BLaER1 treated with 17β-estradiol and CSF1 and Interleukin-3, amounts not matched to agents 10 nM and 100 nM (cell line): ENCODE measurements around the gene RBM38.
"Not testable (repeated sequence)": the region's sequence is repeated elsewhere in the genome, so short reads cannot be mapped to it uniquely, and the experiment has no call there.

Source experiments
- H3K27ac ChIP-seq, 11 experiments: shearing (Covaris generic); formaldehyde crosslinking; 2 replicates each; pipeline ENCODE4 v1.8.1; 2022
- H3K27me3 ChIP-seq, 11 experiments: shearing (Covaris generic); formaldehyde crosslinking; 2 replicates each; pipeline ENCODE4 v1.8.1; 2022
- H3K36me3 ChIP-seq, 11 experiments: shearing (Covaris generic); formaldehyde crosslinking; 2 replicates each; pipeline ENCODE4 v1.8.1; 2022
- H3K4me1 ChIP-seq, 10 experiments: shearing (Covaris generic); formaldehyde crosslinking; 2 replicates each; pipeline ENCODE4 v1.8.1; 2022
- H3K4me2 ChIP-seq, 11 experiments: shearing (Covaris generic); formaldehyde crosslinking; 2 replicates each; pipeline ENCODE4 v1.8.1; 2022
- H3K4me3 ChIP-seq, 10 experiments: shearing (Covaris generic); formaldehyde crosslinking; 2 replicates each; pipeline ENCODE4 v1.8.1; 2022
- H3K9ac ChIP-seq, 11 experiments: shearing (Covaris generic); formaldehyde crosslinking; 2 replicates each; pipeline ENCODE4 v1.8.1; 2022
- H3K9me3 ChIP-seq, 11 experiments: shearing (Covaris generic); formaldehyde crosslinking; replicated peaks in 1 of 11; 2 replicates each; pipeline ENCODE4 v1.8.1; 2022
- H4K20me1 ChIP-seq, 11 experiments: shearing (Covaris generic); formaldehyde crosslinking; 2 replicates each; pipeline ENCODE4 v1.8.1; 2022
- Cebpa-rat ChIP-seq, 11 experiments: shearing (Covaris generic); IDR thresholded peaks; 2 replicates each; pipeline ENCODE4 v1.8.1; 2022

The RBM38 gene

GRCh38 chr20:57390604-57391438 lies at the start of gene RBM38:
Gene RBM38, plus strand, starts transcription at chr20:57391396. Its CDS starts 186 bp downstream, at chr20:57391582.
- no peaks in the 10 kb centered on the region for H3K27me3 ChIP-seq
- peaks cover 49 to 66% (median 60%) of the 10 kb centered on the region in 10 experiments for H3K4me1 ChIP-seq
- H4K20me1 ChIP-seq = peaks cover 36 to 46% (median 44%) of the 10 kb centered on the region in 11 experiments
- H3K9ac ChIP-seq = peak within 1 kb of the TSS; percentile 86 to 100 (median 98)
- H3K4me2 ChIP-seq = peak within 1 kb of the TSS; percentile 95 to 100 (median 99)
- peaks cover 27 to 43% (median 39%) of the 10 kb centered on the region in 11 experiments for H3K36me3 ChIP-seq
- H3K4me3 ChIP-seq = peak within 1 kb of the TSS; percentile 82 to 100 (median 95)
- no peak for TF ChIP-seq Cebpa-rat (IDR thresholded peaks at IDR 0.05)
- H3K9me3 ChIP-seq = peaks cover 0 to 11% (median 0%) of the 10 kb centered on the region in 11 experiments; a peak in 6 of 22 replicates
- peak within 1 kb of the TSS; percentile 81 to 99 (median 96) for H3K27ac ChIP-seq

DNA sequence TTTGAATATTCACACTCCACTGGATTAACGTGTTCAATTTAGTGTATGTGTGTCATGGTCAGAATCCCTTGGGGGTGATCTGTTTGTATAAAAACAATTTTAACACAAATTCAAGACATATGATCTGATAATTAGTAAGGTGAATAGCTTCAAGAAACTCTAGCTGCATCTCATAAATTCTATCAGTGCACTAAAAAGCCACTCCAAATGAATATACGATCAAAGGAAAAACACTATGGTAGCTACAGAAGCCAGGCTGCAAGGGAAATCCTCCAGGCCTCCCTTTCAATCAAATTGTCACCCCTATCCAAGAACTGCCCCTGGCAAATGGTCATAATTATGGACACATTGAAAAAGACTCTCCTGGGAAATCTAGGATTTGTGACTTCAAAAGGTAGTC lies 49.5 kb upstream of the RBM38 start:
- Histone ChIP-seq H3K4me2 (peak overlapping the region in 4 of 11 experiments; percentile 14 to 36 (median 22); a peak in 4 of 22 replicates), H3K9ac (no peak overlapping the region), H3K9me3 (no peaks in the 10 kb centered on the region), H3K4me1 (peaks cover 0 to 10% (median 4%) of the 10 kb centered on the region in 10 experiments; a peak in 8 of 20 replicates), H3K27me3 (no peaks in the 10 kb centered on the region), H3K36me3 (no peaks in the 10 kb centered on the region), H3K27ac (no peak overlapping the region), H4K20me1 (no peaks in the 10 kb centered on the region), H3K4me3 (no peak overlapping the region)
- TF ChIP-seq Cebpa-rat (IDR thresholded peaks at IDR 0.05) = no peak

DNA sequence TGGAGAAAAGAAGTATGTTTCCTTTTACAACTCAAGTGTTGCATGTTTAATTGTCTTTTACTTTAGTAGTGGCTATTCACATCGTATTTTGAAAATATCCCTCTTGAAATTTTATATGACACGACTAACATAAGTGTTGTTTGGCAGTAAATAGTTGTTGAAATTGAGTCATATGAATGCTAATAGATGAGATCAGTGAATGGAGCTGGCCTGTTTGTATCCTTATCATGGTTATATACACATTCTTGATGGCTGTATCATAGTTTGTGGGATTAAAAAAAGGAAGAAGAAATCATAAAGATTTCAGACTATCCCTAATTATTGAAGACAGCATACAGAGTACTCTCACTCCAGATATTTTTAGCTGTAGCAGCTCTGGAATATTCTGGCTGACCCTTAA lies 48.4 kb upstream of the RBM38 start:
- H3K27ac ChIP-seq = no peak overlapping the region
- H3K36me3 ChIP-seq = no peaks in the 10 kb centered on the region
- no peaks in the 10 kb centered on the region for H4K20me1 ChIP-seq
- no peaks in the 10 kb centered on the region for H3K9me3 ChIP-seq
- H3K4me3 ChIP-seq = no peak overlapping the region
- no peak overlapping the region for H3K9ac ChIP-seq
- no peak for TF ChIP-seq Cebpa-rat (IDR thresholded peaks at IDR 0.05)
- H3K4me2 ChIP-seq = no peak overlapping the region
- peaks cover 0 to 10% (median 4%) of the 10 kb centered on the region in 10 experiments; a peak in 8 of 20 replicates for H3K4me1 ChIP-seq
- H3K27me3 ChIP-seq = no peaks in the 10 kb centered on the region

DNA sequence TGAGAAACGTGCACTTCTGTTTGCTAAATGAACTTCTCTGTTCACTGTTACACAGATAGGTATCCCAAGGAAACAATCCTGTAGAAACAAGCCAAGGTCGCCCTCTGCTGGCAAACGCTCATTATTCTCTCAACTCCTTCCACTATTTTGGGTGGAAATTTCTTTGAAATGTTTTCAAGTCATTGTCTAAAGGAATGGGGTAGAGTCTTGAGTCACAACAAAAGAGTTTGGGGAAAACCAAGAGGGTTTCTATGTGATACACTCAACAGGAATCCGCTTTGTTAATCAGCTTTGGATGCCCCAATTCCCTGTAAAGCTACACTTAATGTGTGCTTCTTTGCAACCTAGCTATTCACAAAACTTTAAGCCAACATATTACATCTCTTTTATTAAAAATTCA lies 44.7 kb upstream of the RBM38 start:
- no peak overlapping the region for H3K4me2 ChIP-seq
- no peak overlapping the region for H3K4me3 ChIP-seq
- no peaks in the 10 kb centered on the region for H3K27me3 ChIP-seq
- no peak overlapping the region for H3K27ac ChIP-seq
- no peak overlapping the region for H3K9ac ChIP-seq
- peaks cover 14 to 20% (median 17%) of the 10 kb centered on the region in 10 experiments for H3K4me1 ChIP-seq
- TF ChIP-seq Cebpa-rat (IDR thresholded peaks at IDR 0.05) = no peak
- no peaks in the 10 kb centered on the region for H3K36me3 ChIP-seq
- H4K20me1 ChIP-seq = peaks cover 0 to 2% (median under 1%) of the 10 kb centered on the region in 11 experiments; a peak in 7 of 22 replicates
- no peaks in the 10 kb centered on the region for H3K9me3 ChIP-seq

DNA sequence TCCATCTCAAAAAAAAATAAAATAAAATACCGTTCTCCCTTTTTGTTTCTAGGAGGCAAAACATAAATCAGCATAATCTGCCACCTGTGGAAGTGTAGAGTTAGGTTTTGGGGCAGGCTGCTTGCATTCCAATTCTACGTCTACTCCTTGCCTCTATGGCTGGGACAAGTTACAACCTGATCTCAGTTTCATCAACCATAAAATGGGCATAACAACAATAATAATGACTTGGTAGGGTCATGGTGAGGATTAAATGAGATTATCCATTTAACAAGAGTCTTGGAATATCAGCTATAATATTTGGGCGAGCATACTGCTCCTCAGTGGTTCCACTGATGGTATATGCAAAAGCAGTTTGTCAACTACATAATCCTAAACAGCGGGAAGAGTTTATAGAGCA lies 43.8 kb upstream of the RBM38 start:
- Histone ChIP-seq H3K27ac (no peak overlapping the region), H3K4me3 (no peak overlapping the region), H4K20me1 (peaks cover 0 to 11% (median 10%) of the 10 kb centered on the region in 11 experiments; a peak in 19 of 22 replicates), H3K4me1 (peaks cover 21 to 25% (median 23%) of the 10 kb centered on the region in 10 experiments), H3K4me2 (no peak overlapping the region), H3K9me3 (no peaks in the 10 kb centered on the region), H3K36me3 (no peaks in the 10 kb centered on the region; a peak in 2 of 22 replicates), H3K27me3 (no peaks in the 10 kb centered on the region), H3K9ac (no peak overlapping the region)
- TF ChIP-seq Cebpa-rat (IDR thresholded peaks at IDR 0.05) = no peak

DNA sequence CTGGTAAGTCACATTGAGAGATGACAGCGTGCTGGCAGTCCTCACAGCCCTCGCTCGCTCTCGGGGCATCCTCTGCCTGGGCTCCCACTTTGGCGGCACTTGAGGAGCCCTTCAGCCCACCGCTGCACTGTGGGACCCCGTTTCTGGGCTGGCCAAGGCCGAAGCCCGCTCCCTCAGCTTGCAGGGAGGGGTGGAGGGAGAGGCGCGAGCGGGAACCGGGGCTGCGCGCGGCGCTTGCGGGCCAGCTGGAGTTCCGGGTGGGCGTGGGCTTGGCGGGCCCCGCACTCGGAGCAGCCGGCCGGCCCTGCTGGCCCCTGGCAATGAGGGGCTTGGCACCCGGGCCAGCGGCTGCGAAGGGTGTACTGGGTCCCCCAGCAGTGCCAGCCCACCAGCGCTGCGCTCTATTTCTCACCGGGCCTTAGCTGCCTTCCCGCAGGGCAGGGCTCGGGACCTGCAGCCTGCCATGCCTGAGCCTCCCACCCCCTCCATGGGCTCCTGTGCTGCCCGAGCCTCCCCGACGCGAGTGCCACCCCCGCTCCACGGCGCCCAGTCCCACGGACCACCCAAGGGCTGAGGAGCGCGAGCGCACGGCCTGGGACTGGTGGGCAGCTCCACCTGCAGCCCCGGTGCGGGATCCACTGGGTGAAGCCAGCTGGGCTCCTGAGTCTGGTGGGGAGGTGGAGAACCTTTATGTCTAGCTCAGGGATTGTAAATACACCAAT lies 42.8 kb upstream of the RBM38 start:
- not testable (repeated sequence) for H3K27me3 ChIP-seq, H3K9ac ChIP-seq, H3K36me3 ChIP-seq, H3K4me3 ChIP-seq, H3K4me2 ChIP-seq, H3K9me3 ChIP-seq
- Histone ChIP-seq H3K27ac (peak overlapping the region in 2 of 11 experiments; percentile 55 to 59; a peak in 1 of 22 replicates), H3K4me1 (peaks cover 28 to 34% (median 31%) of the 10 kb centered on the region in 10 experiments), H4K20me1 (peaks cover 0 to 21% (median 19%) of the 10 kb centered on the region in 11 experiments; a peak in 19 of 22 replicates)

- not testable (repeated sequence) for H3K27me3 ChIP-seq, H3K36me3 ChIP-seq, H3K9me3 ChIP-seq
- Histone ChIP-seq H3K4me2 (peak overlapping the region; percentile 55 to 82 (median 72)), H3K9ac (peak overlapping the region in 10 of 11 experiments; percentile 11 to 62 (median 46); a peak in 16 of 22 replicates), H3K4me3 (peak overlapping the region in 7 of 10 experiments; percentile 6 to 56 (median 22); a peak in 9 of 20 replicates), H3K4me1 (peaks cover 28 to 34% (median 31%) of the 10 kb centered on the region in 10 experiments), H3K27ac (peak overlapping the region in 9 of 11 experiments; percentile 27 to 62 (median 55); a peak in 17 of 22 replicates), H4K20me1 (peaks cover 0 to 28% (median 26%) of the 10 kb centered on the region in 11 experiments; a peak in 19 of 22 replicates)
Observed at GRCh38 chr20:57348922-57349574, 42.1 kb upstream of the RBM38 start.

DNA sequence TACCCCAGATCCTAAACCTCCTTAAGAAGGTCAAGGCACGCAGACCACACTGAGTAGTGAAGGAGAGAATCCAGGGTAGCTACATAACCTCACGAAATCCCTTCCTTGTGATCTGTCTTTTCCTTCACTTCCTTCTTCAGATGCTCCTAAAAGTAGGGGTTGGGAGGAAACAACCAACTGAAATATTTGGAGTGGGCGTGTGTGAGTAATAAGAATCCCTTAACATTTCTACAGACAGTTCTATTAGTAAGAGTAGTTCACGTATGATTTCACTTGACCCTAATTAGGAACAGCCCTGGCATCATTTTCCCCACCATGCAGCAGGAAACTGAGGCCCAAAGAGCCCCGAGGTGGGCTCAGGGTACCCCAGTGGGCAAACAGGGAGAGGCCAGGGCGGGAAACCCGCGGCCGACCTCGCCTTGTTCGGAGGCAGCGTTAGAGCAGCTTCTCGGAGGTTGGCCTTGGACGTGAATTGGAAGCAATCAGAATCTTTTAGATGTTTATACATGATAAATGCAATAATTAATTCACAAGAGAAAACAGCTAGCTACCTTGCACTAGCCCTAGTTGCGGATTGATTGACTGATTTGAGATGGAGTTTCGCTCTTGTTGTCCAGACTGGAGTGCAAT lies 41.0 kb upstream of the RBM38 start:
- Histone ChIP-seq H3K4me1 (peaks cover 28 to 34% (median 31%) of the 10 kb centered on the region in 10 experiments), H3K9ac (peak overlapping the region in 7 of 11 experiments; percentile 11 to 62 (median 56); a peak in 12 of 22 replicates), H3K4me2 (peak overlapping the region; percentile 55 to 82 (median 72)), H4K20me1 (peaks cover 0 to 38% (median 34%) of the 10 kb centered on the region in 11 experiments; a peak in 19 of 22 replicates), H3K9me3 (no peaks in the 10 kb centered on the region), H3K36me3 (no peaks in the 10 kb centered on the region; a peak in 5 of 22 replicates), H3K4me3 (peak overlapping the region in 4 of 10 experiments; percentile 6 to 56 (median 30); a peak in 6 of 20 replicates), H3K27me3 (no peaks in the 10 kb centered on the region), H3K27ac (peak overlapping the region in 9 of 11 experiments; percentile 27 to 62 (median 55); a peak in 17 of 22 replicates)
- no peak for TF ChIP-seq Cebpa-rat (IDR thresholded peaks at IDR 0.05)

GRCh38 chr20:57350726-57351041 lies 40.5 kb upstream of the RBM38 start:
- Histone ChIP-seq H3K4me1 (peaks cover 28 to 34% (median 31%) of the 10 kb centered on the region in 10 experiments), H3K4me2 (peak overlapping the region; percentile 74 to 99 (median 95)), H4K20me1 (peaks cover 0 to 41% (median 34%) of the 10 kb centered on the region in 11 experiments; a peak in 19 of 22 replicates), H3K4me3 (peak overlapping the region; percentile 80 to 99 (median 90)), H3K27ac (peak overlapping the region; percentile 84 to 96 (median 93); a peak in 21 of 22 replicates), H3K9ac (peak overlapping the region; percentile 87 to 97 (median 95); a peak in 21 of 22 replicates)
- not testable (repeated sequence) for H3K36me3 ChIP-seq, H3K27me3 ChIP-seq, H3K9me3 ChIP-seq
